ENCODE data around the gene FNDC3B.
"Not testable (repeated sequence)": the region's sequence is repeated elsewhere in the genome, so short reads cannot be mapped to it uniquely, and the experiment has no call there.

The FNDC3B gene

GRCh38 chr3:172239218-172239790 lies 199.9 kb downstream of the FNDC3B start:
- DNase-seq (ENCODE audit: low read depth), result no peak

- no peak for DNase-seq (ENCODE audit: low read depth)
Measured at GRCh38 chr3:172241405-172241804, 202.0 kb downstream of the FNDC3B start.

GRCh38 chr3:172242471-172242870 lies 203.1 kb downstream of the FNDC3B start:
- DNase-seq (ENCODE audit: low read depth), result not testable (repeated sequence)

GRCh38 chr3:172243376-172243775 lies 204.0 kb downstream of the FNDC3B start:
- not testable (repeated sequence) for DNase-seq (ENCODE audit: low read depth)

GRCh38 chr3:172244011-172244410 lies 204.6 kb downstream of the FNDC3B start:
- DNase-seq (ENCODE audit: low read depth), result no peak

GRCh38 chr3:172245241-172245640 lies 205.9 kb downstream of the FNDC3B start:
- DNase-seq (ENCODE audit: low read depth), result no peak

- DNase-seq (ENCODE audit: low read depth), result no peak
Measured at GRCh38 chr3:172246107-172246844, 206.9 kb downstream of the FNDC3B start.

- no peak for DNase-seq (ENCODE audit: low read depth)
Measured at GRCh38 chr3:172247525-172248274, 208.3 kb downstream of the FNDC3B start.

GRCh38 chr3:172249039-172249438 lies 209.7 kb downstream of the FNDC3B start:
- DNase-seq (ENCODE audit: low read depth), result no peak

GRCh38 chr3:172251211-172251610 lies 211.8 kb downstream of the FNDC3B start:
- no peak for DNase-seq (ENCODE audit: low read depth)

- DNase-seq (ENCODE audit: low read depth), result no peak
Measured at GRCh38 chr3:172253200-172253599, 213.8 kb downstream of the FNDC3B start.

GRCh38 chr3:172254542-172254941 lies 215.2 kb downstream of the FNDC3B start:
- no peak for DNase-seq (ENCODE audit: low read depth)

- not testable (repeated sequence) for DNase-seq (ENCODE audit: low read depth)
Measured at GRCh38 chr3:172255321-172255720, 215.9 kb downstream of the FNDC3B start.

- DNase-seq (ENCODE audit: low read depth), result no peak
Measured at GRCh38 chr3:172256101-172256734, 216.8 kb downstream of the FNDC3B start.

- no peak for DNase-seq (ENCODE audit: low read depth)
Measured at GRCh38 chr3:172257648-172258400, 218.4 kb downstream of the FNDC3B start.

- no peak for DNase-seq (ENCODE audit: low read depth)
Measured at GRCh38 chr3:172258624-172259023, 219.2 kb downstream of the FNDC3B start.

GRCh38 chr3:172259111-172259541 lies 219.7 kb downstream of the FNDC3B start:
- DNase-seq (ENCODE audit: low read depth), result no peak

GRCh38 chr3:172259726-172260248 lies 220.4 kb downstream of the FNDC3B start:
- DNase-seq (ENCODE audit: low read depth), result no peak

- DNase-seq (ENCODE audit: low read depth), result no peak
Measured at GRCh38 chr3:172260381-172260780, 221.0 kb downstream of the FNDC3B start.

- no peak for DNase-seq (ENCODE audit: low read depth)
Measured at GRCh38 chr3:172261054-172261453, 221.7 kb downstream of the FNDC3B start.

- DNase-seq (ENCODE audit: low read depth), result no peak
Measured at GRCh38 chr3:172262991-172263608, 223.7 kb downstream of the FNDC3B start.

Measured in stimulated activated CD8-positive, alpha-beta memory T cell treated with anti-CD3 and anti-CD28 coated beads, Interleukin-15, amount 100 ng/mL, for 24 hours (primary cell).